Measurements from ENCODE around the gene DCC.

The DCC gene, protein sequence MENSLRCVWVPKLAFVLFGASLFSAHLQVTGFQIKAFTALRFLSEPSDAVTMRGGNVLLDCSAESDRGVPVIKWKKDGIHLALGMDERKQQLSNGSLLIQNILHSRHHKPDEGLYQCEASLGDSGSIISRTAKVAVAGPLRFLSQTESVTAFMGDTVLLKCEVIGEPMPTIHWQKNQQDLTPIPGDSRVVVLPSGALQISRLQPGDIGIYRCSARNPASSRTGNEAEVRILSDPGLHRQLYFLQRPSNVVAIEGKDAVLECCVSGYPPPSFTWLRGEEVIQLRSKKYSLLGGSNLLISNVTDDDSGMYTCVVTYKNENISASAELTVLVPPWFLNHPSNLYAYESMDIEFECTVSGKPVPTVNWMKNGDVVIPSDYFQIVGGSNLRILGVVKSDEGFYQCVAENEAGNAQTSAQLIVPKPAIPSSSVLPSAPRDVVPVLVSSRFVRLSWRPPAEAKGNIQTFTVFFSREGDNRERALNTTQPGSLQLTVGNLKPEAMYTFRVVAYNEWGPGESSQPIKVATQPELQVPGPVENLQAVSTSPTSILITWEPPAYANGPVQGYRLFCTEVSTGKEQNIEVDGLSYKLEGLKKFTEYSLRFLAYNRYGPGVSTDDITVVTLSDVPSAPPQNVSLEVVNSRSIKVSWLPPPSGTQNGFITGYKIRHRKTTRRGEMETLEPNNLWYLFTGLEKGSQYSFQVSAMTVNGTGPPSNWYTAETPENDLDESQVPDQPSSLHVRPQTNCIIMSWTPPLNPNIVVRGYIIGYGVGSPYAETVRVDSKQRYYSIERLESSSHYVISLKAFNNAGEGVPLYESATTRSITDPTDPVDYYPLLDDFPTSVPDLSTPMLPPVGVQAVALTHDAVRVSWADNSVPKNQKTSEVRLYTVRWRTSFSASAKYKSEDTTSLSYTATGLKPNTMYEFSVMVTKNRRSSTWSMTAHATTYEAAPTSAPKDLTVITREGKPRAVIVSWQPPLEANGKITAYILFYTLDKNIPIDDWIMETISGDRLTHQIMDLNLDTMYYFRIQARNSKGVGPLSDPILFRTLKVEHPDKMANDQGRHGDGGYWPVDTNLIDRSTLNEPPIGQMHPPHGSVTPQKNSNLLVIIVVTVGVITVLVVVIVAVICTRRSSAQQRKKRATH (N-terminal part only)

GRCh38 chr18:52339891-52340371 lies at the start of gene DCC:
Gene DCC, plus strand, starts transcription at chr18:52340197. Its CDS starts 591 bp downstream, at chr18:52340788.
- DNase-seq, result peak; percentile 40 to 49

GRCh38 chr18:52310651-52311050 lies 29.3 kb upstream of the DCC start:
- DNase-seq, result no peak

- DNase-seq, result no peak
These were observed 28.7 kb upstream of the DCC start for GRCh38 chr18:52311331-52311730.

DNA sequence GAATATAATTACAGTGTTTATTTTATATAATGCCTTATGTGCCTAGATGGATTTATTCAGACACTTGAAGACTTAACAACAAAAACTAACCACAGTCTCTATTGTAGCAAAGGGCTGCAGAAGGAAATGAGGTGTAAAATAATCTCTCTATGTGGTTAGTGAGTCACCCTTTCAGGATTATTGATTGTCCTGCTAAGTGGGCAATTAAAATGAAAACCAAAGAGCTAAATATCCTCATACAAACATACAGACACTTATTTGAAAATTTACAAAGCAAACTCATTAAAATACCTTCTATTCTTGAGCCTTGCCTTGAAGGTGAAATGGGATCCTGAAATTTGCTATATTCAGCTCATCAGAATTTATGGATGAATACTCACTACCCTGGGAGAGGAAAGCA lies 27.7 kb upstream of the DCC start:
- DNase-seq, result peak; percentile 50 to 71

DNA sequence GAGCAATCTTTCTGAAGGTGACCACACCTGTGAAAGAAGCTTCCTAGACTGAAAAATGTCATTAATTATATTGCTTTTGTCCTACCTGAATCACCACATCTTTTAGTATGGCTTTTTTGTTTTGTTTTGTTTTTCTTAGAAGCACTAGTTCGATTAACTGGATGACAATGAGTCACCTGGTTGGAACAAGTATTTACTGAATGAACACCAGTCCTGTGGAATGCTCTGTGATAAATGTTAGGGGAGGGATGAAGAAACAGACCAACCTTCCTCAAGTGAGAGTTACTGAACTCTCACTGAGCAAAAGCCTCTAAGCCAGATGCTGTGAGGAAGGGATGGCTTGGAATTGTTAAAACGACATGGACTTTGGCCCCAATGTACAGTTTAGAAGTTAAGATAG lies 26.8 kb upstream of the DCC start:
- DNase-seq, result no peak

GRCh38 chr18:52319424-52319983 lies 20.5 kb upstream of the DCC start:
- DNase-seq, result no peak

- no peak for DNase-seq
These were observed 17.7 kb upstream of the DCC start for GRCh38 chr18:52322307-52322706.

GRCh38 chr18:52323802-52324201 lies 16.2 kb upstream of the DCC start:
- no peak for DNase-seq

- no peak for DNase-seq
These were observed 14.0 kb upstream of the DCC start for GRCh38 chr18:52325997-52326396.

DNA sequence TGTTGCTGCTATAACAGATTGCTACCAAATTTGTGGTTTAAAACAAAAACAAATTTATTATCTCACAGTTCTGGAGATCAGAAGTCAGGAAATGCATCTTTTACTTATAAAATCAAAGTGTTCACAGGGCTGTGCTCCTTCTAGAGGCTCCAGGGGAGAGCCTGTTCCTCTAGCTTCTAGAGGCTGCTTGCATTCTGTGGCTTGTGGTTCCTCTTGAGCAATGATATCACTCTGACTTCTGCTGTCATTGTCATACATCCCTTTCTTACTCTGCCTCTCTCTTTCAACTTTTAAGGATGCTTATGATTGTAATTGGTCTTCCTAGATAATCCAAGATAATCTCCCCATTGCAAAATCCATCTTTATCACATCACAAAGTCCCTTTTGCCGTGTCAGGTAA lies 6.1 kb upstream of the DCC start:
- DNase-seq, result no peak

GRCh38 chr18:52334307-52334706 lies 5.7 kb upstream of the DCC start:
- DNase-seq, result no peak

- no peak for DNase-seq
These were observed 5.1 kb upstream of the DCC start for GRCh38 chr18:52334896-52335295.

GRCh38 chr18:52337276-52337675 lies 2.7 kb upstream of the DCC start:
- no peak for DNase-seq

DNA sequence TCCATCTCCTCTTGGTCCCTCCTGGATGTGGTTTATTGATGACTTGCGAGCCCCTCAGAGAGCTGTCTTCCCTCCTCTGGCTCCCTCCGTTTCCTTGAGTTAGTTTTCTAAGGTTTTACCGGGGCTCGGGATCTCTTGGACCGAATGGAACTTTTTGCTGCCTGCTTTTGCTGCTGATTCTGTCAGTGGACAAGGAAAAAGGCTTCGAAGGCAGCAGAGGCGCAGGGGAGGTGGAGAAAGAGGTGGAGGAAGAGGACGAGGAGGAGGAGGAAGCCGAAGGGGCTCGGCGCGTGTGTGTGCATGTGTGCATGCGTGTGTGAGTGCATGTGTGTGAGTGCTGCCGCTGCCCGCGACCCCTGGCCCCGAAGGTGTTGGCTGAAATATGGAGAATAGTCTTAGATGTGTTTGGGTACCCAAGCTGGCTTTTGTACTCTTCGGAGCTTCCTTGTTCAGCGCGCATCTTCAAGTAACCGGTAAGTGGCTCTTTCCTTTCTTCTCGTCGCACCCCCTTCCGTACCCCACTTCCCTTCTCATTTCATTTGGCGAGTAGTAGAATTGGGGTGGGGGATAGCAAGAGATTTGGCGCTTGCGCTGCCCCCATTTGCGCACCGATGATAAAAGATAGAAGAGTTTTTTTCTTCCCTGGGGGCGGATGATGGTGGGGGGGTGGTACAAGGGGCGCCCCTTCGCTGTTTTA lies 557 bp downstream of the DCC start:
- DNase-seq, result no peak

- no peak for DNase-seq
These were observed 1.1 kb downstream of the DCC start for GRCh38 chr18:52341103-52341432.

DNA sequence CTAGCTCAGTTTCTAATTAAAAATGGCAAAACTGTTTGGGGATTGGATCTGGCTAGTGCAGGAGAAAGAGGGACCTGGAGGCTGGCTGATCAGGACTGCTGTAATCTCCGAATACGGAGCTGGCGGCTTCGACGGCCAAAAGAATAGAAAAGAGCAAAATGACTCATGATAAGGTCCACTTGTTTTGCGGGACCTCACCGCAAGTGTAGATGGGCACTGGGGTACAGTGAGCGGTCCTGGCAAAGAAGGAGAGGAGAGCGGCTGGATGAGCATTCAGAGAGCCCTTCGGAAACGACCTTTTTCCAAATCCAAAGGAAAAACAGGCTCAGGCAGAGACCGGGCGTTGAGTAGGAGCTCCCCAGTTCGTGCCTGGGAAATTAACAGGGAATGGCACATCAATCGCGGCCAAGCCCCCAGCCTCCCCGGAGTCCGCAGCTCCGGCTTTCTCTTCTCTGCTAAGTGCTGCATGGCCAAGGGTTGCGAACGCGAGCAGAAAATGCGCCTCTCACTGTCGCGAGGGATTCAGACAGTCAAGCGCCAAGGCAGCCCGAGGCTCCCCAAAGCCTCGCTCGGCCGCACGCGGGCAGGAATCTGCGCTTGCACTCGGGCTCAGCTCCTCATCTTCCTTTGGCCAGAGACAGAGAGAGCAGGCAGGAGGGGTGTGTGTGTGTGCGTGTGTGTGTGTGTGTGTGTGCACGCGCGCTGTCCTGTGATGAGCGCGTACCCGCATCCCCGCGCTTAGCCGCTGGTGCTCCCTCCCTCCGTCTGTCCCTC lies 1.8 kb downstream of the DCC start:
- no peak for DNase-seq

DNA sequence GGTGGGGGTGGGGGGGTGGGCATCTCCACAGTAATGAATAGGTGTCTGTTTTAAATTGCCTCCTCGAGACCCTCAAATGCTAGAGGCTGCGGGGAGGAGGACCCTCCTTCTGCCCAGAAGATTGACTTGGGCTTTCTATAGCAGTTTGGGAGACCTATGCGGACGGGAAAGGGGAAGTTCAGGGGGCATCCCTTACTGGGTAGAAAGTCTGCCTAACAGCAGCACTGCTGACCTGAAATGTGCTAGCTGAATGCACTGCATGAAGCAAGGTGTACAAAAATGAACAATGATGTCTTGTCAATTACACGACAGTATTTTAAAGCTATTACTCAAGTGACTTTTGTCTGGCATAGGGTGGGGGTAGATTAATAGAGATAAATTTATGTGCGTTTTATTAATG lies 2.5 kb downstream of the DCC start:
- no peak for DNase-seq

GRCh38 chr18:52343138-52343537 lies 3.1 kb downstream of the DCC start:
- no peak for DNase-seq

DNA sequence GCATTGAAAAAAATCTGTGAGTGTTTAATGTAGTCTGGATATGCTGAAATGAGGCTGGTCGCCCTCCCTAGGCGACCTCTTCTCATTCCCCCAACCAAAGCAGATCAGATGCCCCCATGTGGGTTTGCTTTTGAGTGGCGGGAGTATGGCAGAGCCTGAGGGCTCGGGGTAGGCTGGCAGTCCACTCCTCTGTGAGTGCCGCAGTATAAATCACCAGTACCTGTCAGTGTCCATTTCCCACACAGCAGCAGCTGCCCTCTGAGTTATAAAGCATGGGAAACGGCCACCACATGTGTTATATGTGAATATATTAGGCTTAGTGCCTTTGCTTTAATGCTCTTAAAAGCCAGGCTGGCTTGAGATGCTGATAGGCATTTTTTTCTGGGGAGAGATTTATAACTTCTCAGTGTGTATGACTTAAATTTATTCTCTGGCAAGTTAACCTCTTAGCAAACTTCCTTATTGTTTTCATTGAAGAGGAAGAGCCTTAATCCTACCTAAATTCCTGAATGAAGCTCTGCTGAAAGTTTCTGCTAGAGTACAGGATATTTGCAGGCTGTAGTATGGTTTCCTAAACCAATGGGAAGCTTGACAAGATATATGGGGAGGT lies 3.8 kb downstream of the DCC start:
- DNase-seq, result no peak

DNA sequence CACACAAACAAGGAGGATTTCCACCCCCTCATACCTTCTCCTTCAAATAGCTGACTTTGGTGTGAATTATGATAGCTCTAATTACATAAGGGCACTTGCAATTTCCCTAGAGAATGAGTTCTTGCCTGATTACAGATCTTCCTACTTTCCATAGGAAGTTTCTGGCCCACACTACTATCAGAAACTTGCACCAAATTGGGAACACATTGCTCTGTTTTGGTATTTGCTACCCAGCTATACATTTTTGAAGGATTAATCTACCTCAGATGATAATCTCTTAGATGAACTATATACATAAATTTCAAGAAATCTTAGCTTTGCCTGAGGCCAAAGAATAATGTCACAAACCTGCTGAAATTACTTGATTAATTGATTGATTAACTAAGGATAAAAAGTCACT lies 4.9 kb downstream of the DCC start:
- DNase-seq, result no peak

DNA sequence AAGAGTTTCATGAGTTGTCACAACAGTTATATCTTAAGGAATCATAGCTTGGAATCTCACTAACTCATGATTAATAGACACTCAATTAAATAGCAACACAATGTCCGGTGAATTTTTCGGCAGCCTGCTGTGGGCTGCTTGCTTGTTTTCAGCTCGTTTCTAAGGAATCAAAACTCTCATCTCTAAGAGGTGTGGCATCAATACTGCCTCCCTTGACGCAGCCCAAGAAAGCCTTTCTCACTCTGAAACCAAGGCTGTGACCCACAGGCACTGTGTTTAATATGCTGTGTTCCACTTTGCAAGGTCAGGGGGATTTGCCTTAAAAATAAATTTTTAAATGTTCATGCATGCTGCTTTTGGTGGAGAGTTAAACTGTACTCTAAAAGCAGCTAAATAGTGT lies 5.4 kb downstream of the DCC start:
- no peak for DNase-seq
